Fibroblast of peridontal ligament (primary cell): ENCODE data around the gene PDP2.

ENCODE experiments used
- DNase-seq: peaks from one replicate; pipeline ENCODE4 v3.0.0-alpha.2; 2010; ENCODE audit errors: extremely low read depth

PDP2 gene, protein sequence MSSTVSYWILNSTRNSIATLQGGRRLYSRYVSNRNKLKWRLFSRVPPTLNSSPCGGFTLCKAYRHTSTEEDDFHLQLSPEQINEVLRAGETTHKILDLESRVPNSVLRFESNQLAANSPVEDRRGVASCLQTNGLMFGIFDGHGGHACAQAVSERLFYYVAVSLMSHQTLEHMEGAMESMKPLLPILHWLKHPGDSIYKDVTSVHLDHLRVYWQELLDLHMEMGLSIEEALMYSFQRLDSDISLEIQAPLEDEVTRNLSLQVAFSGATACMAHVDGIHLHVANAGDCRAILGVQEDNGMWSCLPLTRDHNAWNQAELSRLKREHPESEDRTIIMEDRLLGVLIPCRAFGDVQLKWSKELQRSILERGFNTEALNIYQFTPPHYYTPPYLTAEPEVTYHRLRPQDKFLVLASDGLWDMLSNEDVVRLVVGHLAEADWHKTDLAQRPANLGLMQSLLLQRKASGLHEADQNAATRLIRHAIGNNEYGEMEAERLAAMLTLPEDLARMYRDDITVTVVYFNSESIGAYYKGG

DNA sequence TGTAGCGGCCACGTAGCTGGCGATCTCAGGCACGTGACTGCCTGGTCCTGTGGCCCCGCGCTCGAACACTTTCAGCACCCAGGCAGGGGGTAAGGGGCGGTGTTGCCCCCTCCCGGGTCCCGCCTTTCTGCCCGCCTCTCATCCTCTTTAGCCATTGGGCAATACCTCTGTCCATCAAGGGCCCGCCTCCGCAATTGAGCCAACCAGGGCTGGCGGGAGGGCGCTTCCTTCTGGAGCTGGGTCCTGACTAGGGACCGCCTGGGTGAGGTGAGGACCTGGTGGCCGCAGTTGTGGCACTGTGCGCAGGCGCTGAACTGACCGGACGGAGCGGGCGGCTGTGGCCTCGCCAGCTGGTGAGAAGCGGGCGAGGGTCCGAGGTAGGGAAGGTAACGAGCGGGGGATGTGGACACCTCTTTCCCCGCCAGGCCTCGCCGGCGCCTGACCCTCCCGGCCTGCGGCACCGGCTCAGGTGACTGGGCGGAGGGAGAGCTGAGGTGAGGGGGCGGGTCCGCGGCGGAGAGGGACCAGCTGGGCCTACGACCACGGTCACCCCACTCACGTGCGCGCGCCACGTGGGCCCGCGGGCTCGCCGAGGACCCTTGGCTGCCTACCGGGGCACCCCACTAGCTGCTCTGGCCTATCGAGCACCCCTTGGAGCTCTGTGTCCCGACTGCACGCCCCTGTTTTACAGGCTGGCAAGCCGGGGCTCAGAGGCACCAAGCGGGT, at the start of gene PDP2:
Gene PDP2, plus strand, starts transcription at position 228 of the 726 bp plus-strand sequence. CDS start 3,770 bp downstream, outside the sequence.
- DNase-seq = peak; percentile 91

DNA sequence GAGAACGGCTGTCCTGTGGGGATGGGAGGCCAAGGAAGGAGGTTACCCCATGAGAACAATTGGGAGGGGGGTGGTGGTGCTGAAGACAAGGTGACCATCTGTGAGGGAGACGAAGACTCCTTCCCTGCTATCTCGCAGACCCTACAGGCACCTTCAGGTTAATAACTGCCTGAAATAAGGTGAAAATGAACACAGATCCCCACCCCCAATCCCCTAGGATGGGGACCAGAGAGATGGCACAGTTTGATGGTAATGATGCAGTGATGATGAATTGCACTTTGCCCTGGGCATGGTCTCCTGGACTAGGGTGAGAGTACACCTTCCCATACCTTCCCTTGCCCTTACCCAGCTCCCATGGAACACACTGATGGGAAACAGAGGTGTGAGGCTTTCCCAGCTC, 48.1 kb upstream of the PDP2 start:
- no peak for DNase-seq

DNA sequence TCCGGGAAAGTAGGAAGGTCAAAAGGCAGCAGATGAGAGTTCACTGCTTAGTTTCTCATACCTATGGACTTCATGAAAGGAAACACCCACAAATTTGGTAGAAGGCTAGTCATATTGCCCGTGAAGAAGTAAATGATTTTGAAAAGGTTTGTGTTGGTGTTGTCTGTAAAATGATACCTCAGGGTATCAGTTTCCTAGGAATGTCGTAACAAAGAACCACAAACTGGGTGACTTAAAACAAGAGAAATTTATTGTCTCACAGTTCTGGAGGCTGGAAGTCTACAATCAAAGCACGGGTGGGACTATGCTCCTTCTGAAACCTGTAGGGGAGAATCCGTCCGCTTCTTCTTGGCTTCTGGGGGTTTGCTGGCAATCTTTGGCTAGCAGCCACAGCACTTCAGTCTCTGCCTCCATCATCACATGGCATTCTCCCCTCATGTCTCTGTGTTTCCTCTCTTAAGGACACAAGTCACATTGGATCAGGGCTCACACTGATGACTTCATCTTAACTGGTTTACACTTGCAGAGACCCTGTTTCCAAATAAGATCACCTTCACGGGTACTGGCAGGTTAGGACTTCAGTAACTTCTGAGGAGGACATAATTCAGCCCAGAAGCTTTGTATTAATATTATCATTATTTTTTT, 47.5 kb upstream of the PDP2 start:
- DNase-seq = peak; percentile 63

DNA sequence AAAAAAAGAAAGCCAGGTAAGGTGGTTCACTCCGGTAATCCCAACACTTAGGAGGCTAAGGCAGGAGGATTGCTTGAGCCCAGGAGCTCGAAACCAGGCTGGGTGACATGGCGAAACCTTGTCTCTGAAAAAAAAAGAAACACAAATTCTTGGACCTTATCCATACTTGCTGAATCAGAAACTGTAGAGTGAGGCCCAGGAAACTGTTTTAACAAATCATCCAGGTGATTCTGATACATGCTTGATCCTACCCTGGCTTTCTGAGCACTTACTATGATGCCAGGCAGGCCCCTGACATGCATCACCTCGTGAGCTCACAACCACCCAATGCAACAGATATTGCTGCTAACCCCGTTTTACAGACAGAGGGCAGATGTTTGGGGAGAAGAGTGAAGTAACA, 45.6 kb upstream of the PDP2 start:
- no peak for DNase-seq

DNA sequence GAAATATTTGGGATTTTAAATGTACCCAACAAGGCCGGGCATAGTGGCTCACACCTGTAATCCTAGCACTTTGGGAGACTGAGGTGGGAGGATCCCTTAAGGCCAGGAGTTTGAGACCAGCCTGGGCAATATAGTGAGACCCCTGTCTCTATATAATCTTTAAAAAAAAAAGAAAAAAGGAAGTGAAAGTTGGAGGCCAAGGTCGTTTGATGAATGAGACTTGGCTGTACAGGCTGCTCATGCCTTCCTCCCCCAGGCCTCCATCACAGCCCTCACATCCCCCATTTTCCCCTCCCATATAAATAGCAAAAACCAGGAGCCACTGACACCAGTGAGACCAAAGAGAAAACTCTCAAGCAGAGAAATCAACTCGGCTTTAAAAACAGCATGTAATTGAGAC, 39.4 kb upstream of the PDP2 start:
- DNase-seq = no peak

DNA sequence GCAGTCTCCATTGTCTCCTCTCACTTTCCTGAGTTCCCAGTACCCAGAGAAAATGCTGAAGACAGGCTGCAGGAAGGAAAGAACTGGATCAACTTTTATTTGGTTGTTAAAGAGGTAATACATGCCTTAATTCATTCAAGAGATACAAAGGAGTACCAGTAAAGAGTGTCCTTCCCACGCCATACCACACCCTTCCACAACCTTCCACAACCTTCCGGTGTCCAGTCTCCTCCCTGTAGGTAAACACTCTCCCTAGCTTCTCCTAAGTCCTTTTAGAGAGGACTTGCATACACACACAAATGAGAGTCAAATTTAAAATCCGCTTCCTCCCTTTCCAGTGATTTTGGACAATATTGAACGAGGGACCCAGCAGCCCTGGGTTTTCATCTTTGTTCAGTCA, 38.9 kb upstream of the PDP2 start:
- no peak for DNase-seq

DNA sequence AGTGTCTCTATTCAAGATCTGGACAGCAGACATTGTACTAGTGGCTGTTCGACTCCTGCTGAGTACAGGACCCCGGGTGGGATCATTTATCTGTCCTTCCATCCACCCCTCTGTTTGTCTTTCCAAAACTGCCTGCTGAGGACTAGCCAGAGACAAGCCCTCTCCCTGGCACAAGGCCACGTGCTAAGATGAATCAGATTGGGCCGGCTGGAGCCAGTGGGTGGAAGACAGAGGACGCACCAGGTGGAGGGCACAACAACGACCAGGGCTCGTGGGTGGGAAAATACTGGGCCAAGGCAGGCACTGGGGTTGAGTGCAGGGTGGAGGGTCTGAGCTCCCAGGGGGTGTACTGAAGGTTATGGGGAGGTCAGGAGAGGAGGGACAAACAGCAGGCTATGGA, 37.5 kb upstream of the PDP2 start:
- DNase-seq = no peak

DNA sequence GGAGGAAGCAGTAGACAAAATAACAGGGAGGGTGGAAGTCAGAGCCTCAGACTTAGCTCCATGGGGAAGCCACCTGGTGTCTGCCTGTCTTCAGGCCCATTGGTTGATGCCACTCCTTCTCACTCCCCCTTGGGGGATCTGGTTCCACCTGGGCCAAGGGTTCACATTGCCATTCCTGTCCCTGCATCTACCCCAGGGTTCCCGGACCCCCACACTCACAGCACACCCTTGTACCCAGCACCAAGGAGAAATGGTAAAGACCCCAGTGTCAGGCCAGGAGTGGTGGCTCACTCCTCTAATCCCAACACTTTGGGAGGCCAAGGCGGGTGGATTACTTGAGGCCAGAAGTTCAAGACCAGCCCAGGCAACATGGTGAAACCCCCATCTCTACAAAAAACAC, 37.1 kb upstream of the PDP2 start:
- DNase-seq = no peak

DNA sequence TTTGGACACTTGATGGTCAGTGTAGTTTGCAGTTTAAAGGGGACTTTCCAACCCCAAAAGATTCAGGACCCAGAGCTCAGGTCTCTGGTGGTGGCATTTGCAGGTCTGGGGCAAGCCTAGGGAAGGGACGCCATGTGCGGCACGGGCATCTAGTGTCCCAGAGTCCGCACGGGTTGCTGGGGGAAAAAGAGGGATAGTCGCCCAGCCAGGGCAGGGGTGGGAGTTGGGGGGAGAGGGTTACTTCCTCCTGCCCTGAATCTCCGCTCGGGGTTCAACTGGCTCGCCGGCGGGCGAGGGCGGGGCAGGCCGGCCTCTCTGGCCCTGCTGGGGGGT, 36.3 kb upstream of the PDP2 start:
- DNase-seq = no peak

DNA sequence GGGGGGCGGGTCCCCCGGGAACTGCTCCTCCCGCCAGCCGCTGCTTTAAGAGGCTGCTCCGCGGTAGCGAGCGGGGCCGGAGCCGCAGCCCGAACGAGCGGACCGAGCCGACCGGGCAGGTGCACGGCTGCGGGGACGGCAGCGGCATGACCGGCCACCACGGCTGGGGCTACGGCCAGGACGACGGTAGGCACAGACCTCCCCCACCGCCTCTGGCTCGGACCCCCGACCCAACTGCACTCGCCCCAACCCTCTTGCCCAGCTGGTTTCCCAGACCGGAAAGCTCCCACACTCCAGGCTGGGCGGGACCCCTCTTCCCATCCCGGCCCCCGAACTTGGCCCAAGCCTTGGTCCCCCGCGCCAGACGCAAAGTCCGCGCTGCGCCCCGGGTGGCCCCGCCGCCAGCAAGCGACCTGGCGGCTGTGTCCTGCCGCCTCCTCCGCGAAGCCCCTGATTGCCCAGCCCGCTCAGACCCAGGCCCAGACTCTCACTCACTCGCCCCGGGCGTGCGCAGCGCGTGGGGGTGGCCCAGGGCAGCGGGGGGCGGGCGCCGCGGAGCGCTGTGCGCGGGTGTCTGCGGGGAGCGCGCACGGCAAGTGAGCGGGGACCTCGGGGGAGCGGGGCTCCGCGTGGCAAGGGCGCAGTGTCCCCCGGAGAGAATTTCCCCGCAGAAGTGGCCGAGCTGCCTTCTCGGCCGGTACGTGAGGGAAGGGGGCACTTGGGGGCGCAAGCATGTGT, 35.8 kb upstream of the PDP2 start, which contains the start of gene CA7:
Gene CA7, plus strand, starts transcription at position 73 of the 738 bp plus-strand sequence. Its CDS starts 74 bp downstream, at position 147.
- no peak for DNase-seq

DNA sequence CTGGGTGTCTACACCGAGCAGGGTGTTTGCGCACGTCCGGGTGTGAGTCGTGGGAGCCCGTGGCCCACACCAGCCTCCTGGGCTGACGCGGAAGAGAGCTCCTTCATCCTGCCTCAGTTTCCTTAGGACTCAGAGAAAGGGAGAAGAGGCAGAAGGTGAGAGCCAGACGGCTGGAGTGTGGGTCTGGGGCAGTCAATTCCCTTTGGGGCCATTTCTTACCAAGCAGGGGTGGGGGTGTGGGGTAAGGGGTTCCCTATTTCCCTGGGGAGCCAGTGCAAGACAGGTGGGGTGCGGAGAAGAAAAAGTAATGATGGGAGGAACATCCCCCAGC, 35.3 kb upstream of the PDP2 start:
- DNase-seq = no peak

DNA sequence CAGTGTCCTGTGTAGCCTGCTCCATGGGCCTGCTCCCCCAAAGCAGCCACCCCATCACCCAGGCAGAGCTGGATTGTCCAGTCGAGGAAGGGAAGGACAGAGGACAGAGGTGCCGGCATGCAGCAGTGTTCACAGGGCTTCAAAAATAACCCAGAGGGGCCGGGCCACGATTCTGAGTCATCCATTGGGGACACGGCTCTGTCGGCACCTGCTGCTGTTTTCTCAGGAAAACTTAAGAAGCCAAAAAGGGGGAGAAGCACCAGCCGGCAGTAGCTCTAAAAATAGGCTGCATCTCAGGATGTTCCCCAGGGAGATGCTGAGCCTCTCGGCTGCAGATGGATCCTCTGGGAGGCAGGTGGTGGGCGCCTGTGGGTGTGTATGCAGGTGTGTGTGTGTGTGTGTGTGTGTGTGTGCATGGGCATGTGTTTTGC, 34.5 kb upstream of the PDP2 start:
- no peak for DNase-seq

DNA sequence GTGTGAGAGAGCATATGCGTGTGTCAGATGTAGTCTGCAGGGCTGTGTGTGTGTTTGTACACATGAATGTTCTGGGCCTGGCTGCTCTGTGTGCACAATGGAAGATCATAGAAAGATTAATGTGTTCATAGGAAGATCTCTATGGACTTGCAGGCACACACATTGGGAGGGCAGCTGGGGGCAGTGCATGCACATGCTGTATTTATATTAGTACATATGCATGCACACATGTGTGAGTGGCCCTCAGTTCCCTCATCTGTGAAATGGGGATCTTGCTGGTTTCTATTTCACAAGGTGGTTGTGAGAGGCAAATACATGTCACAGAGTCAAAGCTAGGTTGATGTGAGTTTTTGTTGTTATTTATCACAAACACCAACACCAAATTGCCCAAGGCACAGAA, 34.0 kb upstream of the PDP2 start:
- DNase-seq = no peak

DNA sequence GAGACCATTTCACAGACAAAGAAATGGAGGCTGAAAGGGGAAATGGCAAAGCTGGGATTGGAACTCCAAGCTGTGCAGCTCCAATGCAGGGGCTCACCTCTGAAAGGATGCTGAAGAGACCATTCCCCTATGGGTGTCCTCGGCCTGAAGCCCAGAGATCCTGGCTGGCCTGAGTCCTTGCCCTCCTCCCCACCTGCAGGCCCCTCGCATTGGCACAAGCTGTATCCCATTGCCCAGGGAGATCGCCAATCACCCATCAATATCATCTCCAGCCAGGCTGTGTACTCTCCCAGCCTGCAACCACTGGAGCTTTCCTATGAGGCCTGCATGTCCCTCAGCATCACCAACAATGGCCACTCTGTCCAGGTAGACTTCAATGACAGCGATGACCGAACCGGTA, 33.5 kb upstream of the PDP2 start:
- no peak for DNase-seq

DNA sequence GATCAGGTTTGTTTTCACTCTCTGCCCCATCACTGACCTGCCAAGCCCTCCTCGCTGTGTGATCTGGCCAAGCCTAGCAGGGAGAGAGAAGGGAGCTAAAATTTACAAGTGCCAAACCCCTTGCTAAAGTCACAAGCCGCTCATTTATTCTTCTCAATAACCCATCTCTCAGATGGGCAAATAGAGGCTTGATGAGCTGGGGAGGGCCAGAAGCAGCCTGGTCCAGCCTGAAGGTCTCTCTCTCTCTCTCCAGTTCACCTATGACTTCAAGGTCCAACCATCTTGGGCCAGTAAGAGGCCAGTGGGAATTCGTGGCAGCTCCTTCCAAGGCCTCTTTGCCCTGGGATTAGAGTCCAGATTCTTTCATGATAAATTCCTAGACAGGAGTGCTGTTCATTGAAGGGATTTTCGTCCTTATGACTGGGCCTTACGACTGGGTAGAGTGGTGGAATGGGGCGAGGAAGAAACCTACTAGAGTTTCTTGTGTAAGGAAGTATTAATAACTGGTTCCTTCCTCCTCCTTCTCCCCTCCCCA, 32.7 kb upstream of the PDP2 start:
- DNase-seq = no peak

DNA sequence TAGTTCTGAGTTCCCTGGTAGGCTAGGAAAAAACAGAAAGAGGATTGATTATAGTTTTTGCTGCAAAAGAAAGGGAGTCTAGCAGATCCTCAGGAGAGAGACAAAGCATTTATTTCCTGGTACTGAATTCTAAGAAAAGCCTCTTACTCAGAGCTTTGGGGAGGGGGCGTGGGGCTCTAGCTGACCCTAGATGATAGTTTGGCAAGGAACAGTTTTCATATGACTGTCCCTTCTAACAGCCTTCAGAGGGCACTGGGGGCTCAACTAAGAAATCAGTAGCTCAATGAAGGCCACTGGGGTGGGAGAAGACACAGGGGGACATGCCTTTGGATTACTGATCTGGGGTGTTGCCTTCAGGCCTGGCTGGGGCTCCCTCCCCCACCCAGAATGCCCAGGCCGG, 32.1 kb upstream of the PDP2 start:
- DNase-seq = no peak

DNA sequence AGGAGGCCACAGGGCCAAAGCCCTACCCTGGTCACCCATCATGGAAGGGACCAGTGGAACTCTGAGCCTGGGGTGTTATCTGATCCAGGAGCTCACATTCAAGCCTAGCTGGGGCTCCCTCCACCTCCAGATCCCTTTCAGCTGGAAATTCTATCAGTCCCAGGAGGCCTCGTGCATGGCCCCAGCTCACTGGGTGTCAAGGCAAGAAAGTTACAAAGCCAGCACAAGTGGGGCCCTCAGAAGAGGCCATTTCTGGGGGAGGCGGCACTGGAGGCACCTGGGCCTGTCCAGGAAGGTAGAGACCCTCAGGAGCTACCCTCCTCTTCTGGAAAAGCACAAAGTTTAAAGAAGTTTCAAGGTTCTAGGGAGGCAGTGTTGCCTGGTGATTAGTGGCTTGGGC, 31.3 kb upstream of the PDP2 start:
- no peak for DNase-seq

DNA sequence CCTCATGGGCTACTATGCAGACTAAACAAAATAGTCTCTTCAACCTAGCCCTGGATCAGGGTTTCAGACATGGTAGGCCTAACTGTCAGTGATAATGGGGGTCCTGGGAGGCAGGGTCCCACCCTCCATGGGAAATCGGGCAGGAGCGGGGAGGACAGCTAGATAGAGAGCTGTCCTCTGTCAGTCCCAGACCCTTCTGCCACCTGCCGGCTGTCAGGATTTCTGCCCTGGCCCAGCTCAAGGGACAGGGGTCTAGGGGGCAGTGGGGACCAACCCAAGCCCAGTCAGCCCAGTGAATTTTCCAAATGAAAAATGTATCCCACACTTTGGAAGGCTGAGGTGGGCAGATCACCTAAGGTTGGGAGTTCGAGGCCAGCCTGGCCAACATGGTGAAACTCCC, 30.8 kb upstream of the PDP2 start:
- DNase-seq = no peak

DNA sequence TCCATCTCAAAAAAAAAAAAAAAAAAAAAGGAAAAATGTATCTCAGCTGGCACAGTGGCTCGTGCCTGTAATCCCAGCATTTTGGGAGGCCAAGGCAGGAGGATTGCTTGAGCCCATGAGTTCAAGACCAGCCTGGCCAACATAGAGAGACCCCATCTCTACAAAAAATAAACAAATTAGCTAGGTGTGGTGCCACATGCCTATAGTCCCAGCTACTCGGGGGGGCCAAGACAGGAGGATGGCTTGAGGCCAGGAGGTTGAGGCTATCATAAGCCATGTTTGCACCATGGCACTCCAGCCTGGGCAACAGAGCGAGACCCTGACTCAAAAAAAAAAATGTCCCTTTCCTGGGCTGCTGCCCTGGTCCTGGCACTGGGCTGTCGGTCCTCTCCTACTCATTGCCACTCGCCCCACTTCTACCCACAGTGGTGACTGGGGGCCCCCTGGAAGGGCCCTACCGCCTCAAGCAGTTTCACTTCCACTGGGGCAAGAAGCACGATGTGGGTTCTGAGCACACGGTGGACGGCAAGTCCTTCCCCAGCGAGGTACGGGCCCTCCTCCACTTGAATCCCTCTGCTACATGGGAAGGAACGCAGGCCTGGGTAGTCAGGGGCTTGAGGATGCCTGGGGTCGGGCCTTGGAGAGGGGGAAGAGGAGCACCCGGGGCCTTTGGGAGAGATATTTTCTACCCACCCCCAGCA, 30.1 kb upstream of the PDP2 start:
- DNase-seq = no peak

DNA sequence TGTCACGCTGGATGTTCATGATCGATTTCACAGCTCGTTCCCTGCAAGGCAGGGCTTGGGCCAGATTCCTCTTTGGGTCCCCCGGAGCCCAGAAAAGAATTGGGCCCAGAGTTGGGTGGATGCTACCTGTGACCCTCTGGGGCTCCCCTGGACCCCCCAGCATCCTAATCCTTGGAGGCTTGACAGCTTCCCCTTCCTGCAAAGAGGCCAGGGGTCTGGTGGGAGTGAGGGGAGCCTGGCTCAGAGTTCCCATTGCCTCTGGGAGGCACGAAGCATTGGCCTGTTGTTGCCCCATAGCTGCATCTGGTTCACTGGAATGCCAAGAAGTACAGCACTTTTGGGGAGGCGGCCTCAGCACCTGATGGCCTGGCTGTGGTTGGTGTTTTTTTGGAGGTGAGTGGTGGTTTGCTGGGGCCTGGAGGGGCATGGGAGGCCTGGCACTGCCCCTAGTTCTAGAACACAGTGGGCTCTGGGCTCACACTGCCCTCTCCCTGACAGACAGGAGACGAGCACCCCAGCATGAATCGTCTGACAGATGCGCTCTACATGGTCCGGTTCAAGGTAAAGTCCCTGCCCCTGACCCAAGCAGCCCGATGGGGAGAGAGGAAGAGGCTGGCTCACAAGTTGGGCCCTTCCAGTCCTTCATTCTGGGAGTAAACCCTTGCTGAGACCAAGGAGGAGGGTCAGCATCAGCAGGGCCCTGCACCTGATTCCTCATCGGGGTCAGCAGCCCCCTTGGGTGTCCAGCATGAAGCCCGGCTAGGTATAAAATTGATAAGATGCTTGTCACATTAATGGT, 28.9 kb upstream of the PDP2 start:
- no peak for DNase-seq
